Upper lobe of left lung (tissue), 4 donors: ENCODE data around the gene PLCB1.

ENCODE experiments used
- CTCF ChIP-seq, 6 experiments: fragments of 450-650 bp in 4 of 6; fragments of 200-600 bp in 2 of 6; sonication (generic) in 2 of 6; IDR thresholded peaks; one replicate each; pipeline ENCODE4 v1.5.1; 2016 to 2019; ENCODE audit warnings: antibody characterized with exemption in 6 of 6
- EP300 ChIP-seq, 4 donors: sonication (generic); formaldehyde crosslinking; IDR thresholded peaks; one replicate each; pipeline ENCODE4 v1.5.1; 2017; ENCODE audit warnings: antibody characterized with exemption in 4 of 4, control low read depth in 2 of 4
- POLR2A ChIP-seq, 4 donors: fragments of 450-650 bp; IDR thresholded peaks; one replicate each; pipeline ENCODE4 v1.5.1; 2016 to 2017; ENCODE audit warnings: antibody characterized with exemption in 4 of 4, mild to moderate bottlenecking in 2 of 4

DNA sequence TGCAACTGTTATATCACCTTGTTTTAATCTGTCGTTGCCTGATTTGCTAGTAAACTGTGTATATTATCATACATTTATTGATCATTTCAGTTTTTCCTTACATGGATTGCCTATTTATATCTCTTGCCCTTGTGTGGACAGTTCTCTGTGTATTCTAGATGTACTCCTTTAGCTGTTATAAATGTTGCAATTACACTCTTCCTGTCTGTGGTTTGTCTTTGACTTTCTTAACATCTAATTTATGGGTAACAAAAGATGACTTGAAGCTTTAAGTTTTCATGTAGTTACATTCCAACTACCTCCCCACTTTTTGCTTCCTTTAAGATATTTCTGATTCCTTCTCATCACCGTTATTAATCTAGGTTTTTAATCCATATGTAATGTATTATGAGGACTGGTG lies 22.6 kb downstream of the PLCB1 start:
- TF ChIP-seq CTCF (IDR thresholded peaks at IDR 0.05), result no peak
- no peak for TF ChIP-seq EP300 (IDR thresholded peaks at IDR 0.05)
- no peak for TF ChIP-seq POLR2A (IDR thresholded peaks at IDR 0.05)
